Natural killer cell treated with Interleukin-12 subunit alpha and Interleukin-12 subunit beta and Interleukin-15 and Interleukin-18, amount 100 ng/mL, for 72 hours (primary cell): ENCODE measurements around the gene CFLAR. TPM values are rescaled to one million over a fixed set of nuclear protein-coding genes. Genes with fewer than 3 reads are reported as not detected.
"Not testable (repeated sequence)": the region's sequence is repeated elsewhere in the genome, so short reads cannot be mapped to it uniquely, and the experiment has no call there.

Experiments
- ATAC-seq, 2 donors: fragments of 150-1000 bp; cut with Tn5 transposase in 1 of 2; sonication (Bioruptor Pico), chemical (Tn5 transposase) in 1 of 2; 2 replicates each; pipeline ENCODE4 v1.10.0; 2021
- DNase-seq: peaks from one replicate; pipeline ENCODE4 v3.0.0; 2022; ENCODE audit warnings: low spot score
- H3K27ac Mint-ChIP-seq, 2 donors: 1 replicate in 1 of 2; 2 replicates in 1 of 2; pipeline ENCODE4 v1.8.0; 2022; ENCODE audit warnings: mixed read lengths in 2 of 2, mild to moderate bottlenecking in 1 of 2, moderate library complexity in 1 of 2
- H3K27me3 Mint-ChIP-seq, 2 donors: 1 replicate in 1 of 2; 2 replicates in 1 of 2; pipeline ENCODE4 v1.8.0; 2022; ENCODE audit warnings: mixed read lengths in 2 of 2
- H3K36me3 Mint-ChIP-seq: one replicate; pipeline ENCODE4 v1.8.0; 2022; ENCODE audit warnings: mixed read lengths
- H3K4me1 Mint-ChIP-seq, 2 donors: 1 replicate in 1 of 2; 2 replicates in 1 of 2; pipeline ENCODE4 v1.8.0; 2022; ENCODE audit warnings: low read depth in 2 of 2, mixed read lengths in 2 of 2, mild to moderate bottlenecking in 1 of 2
- H3K4me3 Mint-ChIP-seq: one replicate; pipeline ENCODE4 v1.8.0; 2022; ENCODE audit warnings: mixed read lengths
- H3K9me3 Mint-ChIP-seq: 2 replicates; pipeline ENCODE4 v1.8.0; 2022; ENCODE audit warnings: mixed read lengths
- total RNA-seq, 2 donors: library from RNA; stranded (reverse); gene quantifications; one replicate each; pipeline ENCODE4 v1.2.3, GENCODE V29; 2022

The CFLAR gene
- total RNA-seq, 2 donors from 2014 or later = 366 to 438 TPM

DNA sequence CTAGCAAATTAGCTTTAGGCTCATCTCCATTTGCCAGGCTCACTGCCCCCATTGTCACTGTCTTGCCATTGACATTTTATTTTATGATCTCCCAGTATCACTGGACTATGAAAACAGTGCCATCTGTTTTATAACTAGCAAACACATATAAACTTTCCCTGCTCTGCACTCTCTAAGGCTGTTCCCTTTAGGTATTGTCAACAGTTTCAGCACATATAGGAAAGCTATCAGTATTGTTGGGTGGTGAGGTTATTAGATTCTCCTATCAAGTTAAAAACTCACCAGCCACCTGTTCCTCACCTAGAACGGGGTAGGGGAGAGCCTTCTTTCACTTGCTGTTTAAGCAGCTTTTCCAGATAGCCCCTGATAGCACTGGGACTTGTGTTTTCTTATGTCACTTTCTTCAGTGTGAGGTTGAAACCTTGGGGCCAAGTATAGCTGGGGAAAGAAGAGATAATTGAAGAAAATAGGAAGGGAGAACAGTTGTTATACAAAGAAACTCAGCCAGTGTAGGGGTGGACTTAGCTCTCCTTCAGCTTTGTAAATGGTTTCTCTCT, 32.5 kb downstream of the CFLAR start:
- Mint-ChIP-seq H3K27me3 (no peaks in the 10 kb centered on the region), H3K4me3 (no peak overlapping the region), H3K27ac (peak overlapping the region; percentile 95 to 98), H3K36me3 (peaks cover 49% of the 10 kb centered on the region), H3K9me3 (no peaks in the 10 kb centered on the region), H3K4me1 (peaks cover 50 to 51% of the 10 kb centered on the region in 2 donors)
- ATAC-seq (no peak), DNase-seq (no peak)

DNA sequence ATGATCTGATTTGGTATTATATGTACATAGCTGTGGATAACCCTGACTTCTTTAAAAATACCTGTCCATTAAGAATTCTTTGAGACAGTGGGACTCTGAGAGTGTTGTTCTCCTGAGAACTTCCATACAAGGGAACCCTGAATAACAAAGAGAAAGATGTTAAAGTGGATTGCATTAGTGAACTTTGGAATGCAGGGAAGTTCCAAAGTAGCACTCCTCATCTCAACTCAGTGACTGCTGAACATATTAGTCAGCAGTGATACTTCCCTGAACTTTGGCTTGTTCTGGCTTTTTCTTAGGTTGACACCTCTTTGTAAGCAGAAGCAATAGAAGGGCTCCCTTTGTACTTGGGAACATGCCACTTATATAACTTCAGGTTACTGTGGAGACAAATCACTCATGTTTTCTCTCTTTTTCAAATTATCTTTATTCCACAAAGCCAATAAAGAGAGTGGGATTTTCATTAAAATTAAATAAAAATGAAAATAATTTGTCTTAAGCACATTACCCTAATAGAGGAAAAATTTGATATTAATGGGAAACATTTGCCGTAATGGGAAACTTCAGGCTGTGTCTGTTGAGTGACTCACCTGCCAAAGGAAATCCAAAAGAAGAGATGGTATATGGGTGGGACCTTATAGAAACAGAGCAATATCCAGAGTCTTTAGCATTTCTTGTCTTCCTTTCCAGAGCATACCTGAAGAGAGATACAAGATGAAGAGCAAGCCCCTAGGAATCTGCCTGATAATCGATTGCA, 33.3 kb downstream of the CFLAR start:
- H3K27me3 Mint-ChIP-seq = no peaks in the 10 kb centered on the region
- H3K4me3 Mint-ChIP-seq = peak overlapping the region; percentile 57
- DNase-seq = no peak
- no peaks in the 10 kb centered on the region for H3K9me3 Mint-ChIP-seq
- peak overlapping the region; percentile 95 to 98 for H3K27ac Mint-ChIP-seq
- ATAC-seq = no peak
- H3K4me1 Mint-ChIP-seq = peaks cover 50 to 52% of the 10 kb centered on the region in 2 donors
- peaks cover 49% of the 10 kb centered on the region for H3K36me3 Mint-ChIP-seq

GRCh38 chr2:201149821-201150165, 33.8 kb downstream of the CFLAR start:
- not testable (repeated sequence) for ATAC-seq, DNase-seq, H3K27me3 Mint-ChIP-seq, H3K9me3 Mint-ChIP-seq
- Mint-ChIP-seq H3K36me3 (peaks cover 55% of the 10 kb centered on the region), H3K4me3 (peak overlapping the region; percentile 83), H3K4me1 (peaks cover 55 to 57% of the 10 kb centered on the region in 2 donors), H3K27ac (peak overlapping the region; percentile 95 to 98)

DNA sequence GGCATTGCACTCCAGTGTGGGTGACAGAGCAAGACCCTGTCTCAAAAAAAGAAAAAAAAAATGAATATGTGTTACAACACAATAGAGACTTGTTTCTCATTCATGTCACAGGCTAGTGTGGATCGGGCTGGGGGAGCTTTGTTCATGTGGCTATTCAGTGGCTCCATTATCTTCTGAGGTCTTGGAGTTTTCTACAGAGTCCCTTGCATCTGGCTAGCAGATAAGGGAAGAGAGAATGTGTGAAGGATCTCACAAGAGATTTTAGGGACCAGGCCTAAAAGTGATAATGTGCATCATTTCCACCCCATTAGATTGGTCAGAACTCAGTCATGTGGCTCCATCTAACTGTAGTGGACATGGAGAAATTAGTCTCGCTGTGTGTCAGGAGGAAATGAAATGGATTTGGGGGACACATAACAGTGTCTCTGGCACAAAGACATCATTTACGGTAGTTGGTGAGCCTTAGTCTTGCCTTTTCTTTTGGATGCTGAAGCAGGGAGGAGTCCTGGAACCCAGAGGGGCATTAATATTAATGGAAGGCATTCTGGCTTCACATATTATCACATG, 34.6 kb downstream of the CFLAR start:
- no peaks in the 10 kb centered on the region for H3K27me3 Mint-ChIP-seq
- H3K4me3 Mint-ChIP-seq = peak overlapping the region; percentile 83
- peaks cover 54% of the 10 kb centered on the region for H3K36me3 Mint-ChIP-seq
- peaks cover 56 to 57% of the 10 kb centered on the region in 2 donors for H3K4me1 Mint-ChIP-seq
- ATAC-seq (no peak), DNase-seq (no peak)
- no peaks in the 10 kb centered on the region for H3K9me3 Mint-ChIP-seq
- peak overlapping the region; percentile 95 to 98 for H3K27ac Mint-ChIP-seq

GRCh38 chr2:201151127-201151981, 35.4 kb downstream of the CFLAR start:
- H3K27me3 Mint-ChIP-seq = no peaks in the 10 kb centered on the region
- DNase-seq (no peak), ATAC-seq (peak; percentile 84 to 87)
- H3K4me1 Mint-ChIP-seq = peaks cover 55% of the 10 kb centered on the region in 2 donors
- peaks cover 51% of the 10 kb centered on the region for H3K36me3 Mint-ChIP-seq
- H3K9me3 Mint-ChIP-seq = no peaks in the 10 kb centered on the region
- H3K4me3 Mint-ChIP-seq = peak overlapping the region; percentile 83
- peak overlapping the region; percentile 95 to 98 for H3K27ac Mint-ChIP-seq

DNA sequence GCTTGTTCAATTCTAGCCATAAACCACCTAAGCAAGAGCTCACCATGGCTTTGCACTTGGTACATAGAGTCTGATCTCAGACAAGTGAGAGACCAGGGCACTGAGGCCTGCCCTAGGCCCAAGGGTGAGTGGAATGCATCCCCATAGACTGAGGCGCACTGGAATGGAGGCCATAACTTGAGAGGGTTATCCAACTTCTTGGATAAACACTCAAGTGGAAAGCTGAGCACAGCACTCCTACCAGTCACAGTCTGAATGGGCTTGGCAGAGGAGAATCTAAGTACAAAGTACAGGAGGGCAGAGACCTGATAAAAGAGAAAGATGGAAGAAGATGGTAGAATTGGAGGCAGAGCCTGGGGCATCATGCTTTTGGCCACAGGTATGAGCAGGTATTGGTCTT, 36.6 kb downstream of the CFLAR start:
- no peak for ATAC-seq
- DNase-seq = no peak
- Mint-ChIP-seq H3K36me3 (peaks cover 51% of the 10 kb centered on the region), H3K27ac (peak overlapping the region; percentile 95 to 98), H3K4me1 (peaks cover 52 to 55% of the 10 kb centered on the region in 2 donors), H3K4me3 (peak overlapping the region; percentile 62), H3K27me3 (no peaks in the 10 kb centered on the region), H3K9me3 (no peaks in the 10 kb centered on the region)

DNA sequence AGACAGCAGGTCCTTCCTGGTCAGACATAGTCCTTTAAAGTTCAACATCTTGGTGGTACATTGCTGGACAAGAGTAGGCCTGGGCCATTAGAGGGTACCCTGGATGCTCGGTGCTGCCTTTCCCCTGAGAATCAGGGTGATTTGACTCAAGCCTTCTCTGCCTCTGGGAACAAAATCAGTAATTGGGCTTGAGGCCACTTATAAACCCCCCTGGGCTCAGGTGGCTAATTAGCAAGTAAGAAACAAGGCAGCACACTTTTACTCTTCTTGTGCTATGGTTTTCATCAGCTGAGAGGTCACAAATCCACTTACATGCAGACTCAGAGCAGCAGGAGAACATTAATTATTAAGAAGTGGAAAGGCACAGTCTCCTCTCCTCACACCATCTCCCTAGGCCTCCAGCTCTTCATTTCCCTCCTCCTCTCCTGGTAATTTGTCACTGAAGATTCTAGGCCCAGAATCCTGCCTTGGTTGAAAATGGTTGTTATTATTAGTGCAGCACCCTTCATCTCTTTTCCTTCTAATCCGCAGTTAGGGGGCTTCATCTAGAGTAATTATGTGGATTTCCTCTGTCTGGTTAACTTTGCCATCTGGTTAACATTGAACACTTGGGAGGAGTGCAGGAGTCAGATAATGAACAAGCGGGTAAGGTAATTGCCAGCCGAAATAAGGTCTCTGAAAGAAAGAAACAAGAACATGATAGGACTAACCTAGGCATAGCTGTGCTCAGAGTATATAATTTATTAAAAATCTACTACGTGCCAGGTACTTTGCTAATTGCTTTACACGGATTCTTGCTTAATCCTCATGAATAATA, 37.2 kb downstream of the CFLAR start:
- DNase-seq (no peak), ATAC-seq (no peak)
- Mint-ChIP-seq H3K36me3 (peaks cover 50% of the 10 kb centered on the region), H3K27ac (peak overlapping the region; percentile 95 to 98), H3K4me1 (peaks cover 57 to 59% of the 10 kb centered on the region in 2 donors), H3K4me3 (no peak overlapping the region), H3K9me3 (no peaks in the 10 kb centered on the region), H3K27me3 (no peaks in the 10 kb centered on the region)

DNA sequence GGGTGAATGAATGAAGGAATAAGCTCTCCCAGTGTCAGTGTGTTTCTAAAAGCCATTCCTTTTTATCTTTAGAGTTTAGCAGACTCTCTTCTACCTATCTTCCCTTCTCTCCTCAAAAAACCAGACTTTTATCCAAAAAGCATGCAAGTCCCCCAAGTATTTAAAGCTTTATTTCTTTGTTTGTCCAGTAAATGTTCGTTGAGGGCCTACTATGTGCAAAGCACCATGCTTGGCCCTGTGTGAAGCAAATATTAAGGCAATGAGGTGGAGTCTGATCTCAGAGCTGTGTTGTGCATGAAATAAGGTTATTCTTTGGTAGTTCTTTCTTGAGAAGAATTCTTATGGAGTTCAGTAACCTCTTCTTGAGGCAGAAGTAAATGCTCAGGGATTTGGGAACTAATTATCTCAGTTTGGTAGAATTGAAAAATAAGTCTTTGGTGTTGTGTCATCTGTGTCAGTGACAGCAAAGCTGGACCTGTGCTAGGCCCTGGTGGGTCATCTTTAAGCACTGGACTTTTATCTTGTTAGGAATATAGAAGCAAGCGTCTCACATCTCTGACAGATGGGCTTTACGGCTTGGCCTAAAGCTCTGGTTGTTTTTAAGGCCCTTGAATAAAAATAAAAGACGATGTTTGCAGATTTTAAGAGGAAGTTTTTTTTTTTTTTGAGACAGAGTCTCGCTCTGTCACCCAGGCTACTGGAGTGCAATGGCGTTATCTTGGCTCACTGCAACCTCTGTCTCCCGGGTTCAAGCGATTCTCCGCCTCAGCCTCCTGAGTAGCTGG, 38.8 kb downstream of the CFLAR start:
- Mint-ChIP-seq H3K27me3 (no peaks in the 10 kb centered on the region), H3K9me3 (no peaks in the 10 kb centered on the region), H3K36me3 (peaks cover 34% of the 10 kb centered on the region), H3K27ac (peak overlapping the region; percentile 65 to 90), H3K4me3 (no peak overlapping the region), H3K4me1 (peaks cover 47% of the 10 kb centered on the region in 2 donors)
- ATAC-seq (no peak), DNase-seq (no peak)

DNA sequence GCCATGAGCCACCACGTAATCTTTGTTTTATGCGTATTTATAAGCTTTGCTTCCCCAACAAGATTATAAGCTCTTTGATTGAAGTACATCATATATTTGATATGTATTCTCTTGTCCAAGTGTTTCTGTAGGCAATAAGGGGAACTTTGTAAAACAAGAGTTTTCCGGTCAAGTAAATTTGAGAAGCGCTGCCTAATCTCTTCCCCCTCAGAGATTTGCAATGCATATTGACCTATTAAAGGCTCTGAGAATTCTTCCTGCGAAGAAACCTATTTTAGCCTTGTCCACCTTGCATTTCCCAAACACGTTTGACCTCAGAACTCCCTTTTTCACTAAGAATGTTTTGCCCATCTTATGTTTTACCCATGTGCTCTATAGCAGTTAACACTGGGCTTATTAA, 40.1 kb downstream of the CFLAR start:
- Mint-ChIP-seq H3K27ac (peak overlapping the region; percentile 65 to 90), H3K36me3 (peaks cover 32% of the 10 kb centered on the region), H3K4me3 (no peak overlapping the region), H3K27me3 (no peaks in the 10 kb centered on the region), H3K9me3 (no peaks in the 10 kb centered on the region), H3K4me1 (peaks cover 47 to 48% of the 10 kb centered on the region in 2 donors)
- no peak for DNase-seq
- no peak for ATAC-seq

- H3K27ac Mint-ChIP-seq = peak overlapping the region in 1 of 2 donors; percentile 90
- H3K4me1 Mint-ChIP-seq = peaks cover 41 to 42% of the 10 kb centered on the region in 2 donors
- H3K9me3 Mint-ChIP-seq = no peaks in the 10 kb centered on the region
- no peak overlapping the region for H3K4me3 Mint-ChIP-seq
- no peak for DNase-seq
- ATAC-seq = no peak
- peaks cover 26% of the 10 kb centered on the region for H3K36me3 Mint-ChIP-seq
- H3K27me3 Mint-ChIP-seq = no peaks in the 10 kb centered on the region
Measured at GRCh38 chr2:201156640-201157039, 40.7 kb downstream of the CFLAR start.

GRCh38 chr2:201157694-201158093, 41.7 kb downstream of the CFLAR start:
- H3K4me3 Mint-ChIP-seq = peak overlapping the region; percentile 27
- no peaks in the 10 kb centered on the region for H3K9me3 Mint-ChIP-seq
- H3K27me3 Mint-ChIP-seq = no peaks in the 10 kb centered on the region
- no peak for DNase-seq
- H3K27ac Mint-ChIP-seq = peak overlapping the region; percentile 74 to 90
- H3K36me3 Mint-ChIP-seq = peaks cover 25% of the 10 kb centered on the region
- peak in 1 of 2 donors; percentile 21 for ATAC-seq
- H3K4me1 Mint-ChIP-seq = peaks cover 36 to 38% of the 10 kb centered on the region in 2 donors

GRCh38 chr2:201158111-201158929, 42.4 kb downstream of the CFLAR start:
- Mint-ChIP-seq H3K27me3 (no peaks in the 10 kb centered on the region), H3K4me3 (peak overlapping the region; percentile 27), H3K27ac (peak overlapping the region; percentile 74 to 90), H3K36me3 (peaks cover 24% of the 10 kb centered on the region), H3K4me1 (peaks cover 29 to 32% of the 10 kb centered on the region in 2 donors), H3K9me3 (no peaks in the 10 kb centered on the region)
- ATAC-seq (peak; percentile 72), DNase-seq (peak; percentile 63)
